ENCODE results near the gene RPSA. TPM values are rescaled to one million over a fixed set of nuclear protein-coding genes. Genes with fewer than 3 reads are reported as not detected.
A peak's percentile ranks its signal among the peaks of the same experiment; 100 is the strongest.

Gene RPSA
- total RNA-seq, 2 donors from 2014 or later = 1,584 to 1,777 TPM

DNA sequence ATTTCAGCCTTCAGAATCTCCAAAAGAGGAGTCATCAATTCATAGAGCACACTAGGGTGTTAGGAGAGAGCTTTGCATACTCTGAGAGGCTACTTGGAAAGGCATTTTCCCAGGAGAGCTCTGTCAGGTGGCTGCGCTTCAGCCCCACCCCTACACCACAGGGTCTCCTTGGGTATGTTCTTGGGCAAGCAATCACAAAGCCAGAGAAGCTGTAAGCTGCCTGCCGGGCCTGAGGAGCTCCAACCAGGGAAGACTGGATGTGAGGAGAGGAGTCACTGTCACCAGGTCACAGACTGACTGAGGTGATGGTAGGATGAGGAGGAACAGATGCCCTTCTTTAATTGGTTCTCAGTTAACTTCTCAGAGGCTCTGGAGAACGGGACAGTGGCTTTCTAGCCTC, 9.8 kb upstream of the RPSA start:
- Mint-ChIP-seq H3K36me3 (ENCODE audit: low read depth) (peaks cover 74% of the 10 kb centered on the region), H3K4me1 (no peaks in the 10 kb centered on the region), H3K4me3 (no peak overlapping the region), H3K27me3 (ENCODE audit: insufficient read depth) (no peaks in the 10 kb centered on the region), H3K27ac (no peak overlapping the region), H3K9me3 (no peaks in the 10 kb centered on the region)
- no peaks in the 10 kb centered on the region for H3K9me3 ChIP-seq (ENCODE audit: control insufficient read depth, low read length)
- DNase-seq = no peak
- H3K27ac ChIP-seq (ENCODE audit: low read depth, low read length) = no peak overlapping the region
- H3K9ac ChIP-seq (ENCODE audit: extremely low read depth, low read length, poor library complexity, severe bottlenecking) = no peak overlapping the region
- no peaks in the 10 kb centered on the region for H3K4me1 ChIP-seq (ENCODE audit: control insufficient read depth, insufficient read depth, low read length)
- 80 to 93% methylated on average over 1 to 3 of the region's 3 CpGs for WGBS, 2 experiments (ENCODE audit: insufficient coverage in 1 of 2, insufficient read length in 1 of 2)
- H3K4me3 ChIP-seq (ENCODE audit: low read length) = no peak overlapping the region
- H3K27me3 ChIP-seq (ENCODE audit: control insufficient read depth, insufficient read depth, low read length, poor library complexity, severe bottlenecking) = no peaks in the 10 kb centered on the region
- TF ChIP-seq, protein P1, sequence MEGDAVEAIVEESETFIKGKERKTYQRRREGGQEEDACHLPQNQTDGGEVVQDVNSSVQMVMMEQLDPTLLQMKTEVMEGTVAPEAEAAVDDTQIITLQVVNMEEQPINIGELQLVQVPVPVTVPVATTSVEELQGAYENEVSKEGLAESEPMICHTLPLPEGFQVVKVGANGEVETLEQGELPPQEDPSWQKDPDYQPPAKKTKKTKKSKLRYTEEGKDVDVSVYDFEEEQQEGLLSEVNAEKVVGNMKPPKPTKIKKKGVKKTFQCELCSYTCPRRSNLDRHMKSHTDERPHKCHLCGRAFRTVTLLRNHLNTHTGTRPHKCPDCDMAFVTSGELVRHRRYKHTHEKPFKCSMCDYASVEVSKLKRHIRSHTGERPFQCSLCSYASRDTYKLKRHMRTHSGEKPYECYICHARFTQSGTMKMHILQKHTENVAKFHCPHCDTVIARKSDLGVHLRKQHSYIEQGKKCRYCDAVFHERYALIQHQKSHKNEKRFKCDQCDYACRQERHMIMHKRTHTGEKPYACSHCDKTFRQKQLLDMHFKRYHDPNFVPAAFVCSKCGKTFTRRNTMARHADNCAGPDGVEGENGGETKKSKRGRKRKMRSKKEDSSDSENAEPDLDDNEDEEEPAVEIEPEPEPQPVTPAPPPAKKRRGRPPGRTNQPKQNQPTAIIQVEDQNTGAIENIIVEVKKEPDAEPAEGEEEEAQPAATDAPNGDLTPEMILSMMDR (conservative IDR thresholded peaks at IDR 0.05) = no peak
- peaks cover 78% of the 10 kb centered on the region for H3K36me3 ChIP-seq (ENCODE audit: control insufficient read depth, insufficient read depth, low read length)

GRCh38 chr3:39398700-39399099, 7.8 kb upstream of the RPSA start:
- Histone ChIP-seq H3K27me3 (ENCODE audit: control insufficient read depth, insufficient read depth, low read length, poor library complexity, severe bottlenecking) (no peaks in the 10 kb centered on the region), H3K9me3 (ENCODE audit: control insufficient read depth, low read length) (no peaks in the 10 kb centered on the region), H3K9ac (ENCODE audit: extremely low read depth, low read length, poor library complexity, severe bottlenecking) (no peak overlapping the region), H3K4me3 (ENCODE audit: low read length) (no peak overlapping the region), H3K27ac (ENCODE audit: low read depth, low read length) (no peak overlapping the region), H3K4me1 (ENCODE audit: control insufficient read depth, insufficient read depth, low read length) (no peaks in the 10 kb centered on the region), H3K36me3 (ENCODE audit: control insufficient read depth, insufficient read depth, low read length) (peaks cover 60% of the 10 kb centered on the region)
- 86% methylated on average over 4 of the region's 4 CpGs; no CpG with 5 or more reads in 1 of the 2 experiments for whole genome bisulfite sequencing, 2 experiments (ENCODE audit: insufficient coverage in 1 of 2, insufficient read length in 1 of 2)
- TF ChIP-seq, protein P1 (conservative IDR thresholded peaks at IDR 0.05) = peak; percentile 38
- no peak for DNase-seq
- Mint-ChIP-seq H3K36me3 (ENCODE audit: low read depth) (peaks cover 60% of the 10 kb centered on the region), H3K27me3 (ENCODE audit: insufficient read depth) (no peaks in the 10 kb centered on the region), H3K27ac (peak overlapping the region; percentile 35), H3K4me3 (no peak overlapping the region), H3K9me3 (no peaks in the 10 kb centered on the region), H3K4me1 (no peaks in the 10 kb centered on the region)

- Histone ChIP-seq H3K4me1 (ENCODE audit: control insufficient read depth, insufficient read depth, low read length) (no peaks in the 10 kb centered on the region), H3K9me3 (ENCODE audit: control insufficient read depth, low read length) (no peaks in the 10 kb centered on the region), H3K27ac (ENCODE audit: low read depth, low read length) (no peak overlapping the region), H3K36me3 (ENCODE audit: control insufficient read depth, insufficient read depth, low read length) (peaks cover 32% of the 10 kb centered on the region), H3K4me3 (ENCODE audit: low read length) (no peak overlapping the region), H3K27me3 (ENCODE audit: control insufficient read depth, insufficient read depth, low read length, poor library complexity, severe bottlenecking) (no peaks in the 10 kb centered on the region), H3K9ac (ENCODE audit: extremely low read depth, low read length, poor library complexity, severe bottlenecking) (no peak overlapping the region)
- Mint-ChIP-seq H3K4me1 (peaks cover 9% of the 10 kb centered on the region), H3K9me3 (no peaks in the 10 kb centered on the region), H3K27ac (no peak overlapping the region), H3K27me3 (ENCODE audit: insufficient read depth) (no peaks in the 10 kb centered on the region), H3K4me3 (no peak overlapping the region), H3K36me3 (ENCODE audit: low read depth) (peaks cover 33% of the 10 kb centered on the region)
- WGBS, 2 experiments (ENCODE audit: insufficient coverage in 1 of 2, insufficient read length in 1 of 2) = 70% methylated on average over 2 of the region's 2 CpGs; no CpG with 5 or more reads in 1 of the 2 experiments
- TF ChIP-seq, protein P1 (conservative IDR thresholded peaks at IDR 0.05) = no peak
- DNase-seq = no peak
These were observed 4.5 kb upstream of the RPSA start for GRCh38 chr3:39401983-39402382.
